ENCODE results near the gene PFDN6. TPM values are rescaled to one million over a fixed set of nuclear protein-coding genes. Genes with fewer than 3 reads are reported as not detected.
A peak's percentile ranks its signal among the peaks of the same experiment; 100 is the strongest.
"Not testable (repeated sequence)": the region's sequence is repeated elsewhere in the genome, so short reads cannot be mapped to it uniquely, and the experiment has no call there.

The PFDN6 gene
- total RNA-seq, 4 donors from 2014 or later = 40.6 to 55.5 (median 50.6) TPM

DNA sequence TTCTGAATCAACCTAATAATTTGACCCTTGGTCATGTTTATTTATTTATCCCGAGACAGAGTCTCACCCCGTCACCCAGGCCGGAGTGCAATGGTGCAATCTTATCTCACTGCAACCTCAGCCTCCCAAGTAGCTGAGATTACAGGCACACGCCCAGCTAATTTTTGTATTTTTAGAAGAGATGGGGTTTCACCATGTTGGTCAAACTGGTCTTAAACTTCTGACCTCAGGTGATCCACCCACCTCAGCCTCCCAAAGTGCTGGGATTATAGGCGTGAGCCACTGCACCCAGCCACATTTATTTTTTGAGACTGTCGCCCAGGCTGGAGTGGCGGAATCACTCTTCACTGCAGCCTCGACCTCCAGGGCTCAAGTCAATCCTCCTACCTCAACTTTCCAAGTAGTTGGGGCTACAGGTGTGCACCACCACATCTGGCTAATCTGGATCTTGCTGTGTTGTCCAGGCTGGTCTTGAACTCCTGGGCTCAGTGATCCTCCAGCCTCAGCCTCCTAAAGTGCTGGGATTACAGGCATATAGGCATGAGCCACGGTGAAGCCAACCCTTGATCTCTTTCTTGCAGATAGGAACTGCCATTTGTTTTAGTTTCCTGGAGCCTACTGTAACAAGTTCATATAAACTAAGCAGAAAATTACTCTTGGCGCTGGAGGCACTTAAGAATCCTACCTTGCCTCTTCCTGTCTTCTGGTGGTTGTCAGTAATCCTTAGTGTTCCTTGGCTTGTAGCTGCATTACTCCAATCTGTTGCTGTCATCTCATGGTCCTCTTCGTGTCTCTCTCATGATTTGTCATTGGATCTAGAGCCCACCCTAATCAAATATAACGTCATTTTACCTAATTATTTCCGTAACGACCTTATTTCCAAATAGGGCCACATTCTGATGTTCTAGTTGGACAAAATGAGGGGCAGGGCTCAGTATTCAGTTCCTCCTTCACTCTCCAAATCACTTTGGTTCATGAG is 15.2 kb upstream of the PFDN6 start:
- Histone ChIP-seq H3K4me3 (no peak overlapping the region), H3K4me1 (peaks cover 5 to 87% (median 39%) of the 10 kb centered on the region in 3 donors), H3K36me3 (peaks cover 0 to 43% of the 10 kb centered on the region in 2 donors), H3K27ac (no peak overlapping the region), H3K9me3 (no peaks in the 10 kb centered on the region), H3K27me3 (no peaks in the 10 kb centered on the region)
- WGBS, 2 donors (ENCODE audit: low coverage in 1 of 2) = 53 to 54% methylated on average over 11 to 12 of the region's 14 CpGs
- TF ChIP-seq EP300 (IDR thresholded peaks at IDR 0.05) (no peak), POLR2AphosphoS5 (IDR thresholded peaks at IDR 0.05) (no peak), POLR2A (IDR thresholded peaks at IDR 0.05) (no peak), CTCF (IDR thresholded peaks at IDR 0.05) (no peak)
- ATAC-seq = no peak

DNA sequence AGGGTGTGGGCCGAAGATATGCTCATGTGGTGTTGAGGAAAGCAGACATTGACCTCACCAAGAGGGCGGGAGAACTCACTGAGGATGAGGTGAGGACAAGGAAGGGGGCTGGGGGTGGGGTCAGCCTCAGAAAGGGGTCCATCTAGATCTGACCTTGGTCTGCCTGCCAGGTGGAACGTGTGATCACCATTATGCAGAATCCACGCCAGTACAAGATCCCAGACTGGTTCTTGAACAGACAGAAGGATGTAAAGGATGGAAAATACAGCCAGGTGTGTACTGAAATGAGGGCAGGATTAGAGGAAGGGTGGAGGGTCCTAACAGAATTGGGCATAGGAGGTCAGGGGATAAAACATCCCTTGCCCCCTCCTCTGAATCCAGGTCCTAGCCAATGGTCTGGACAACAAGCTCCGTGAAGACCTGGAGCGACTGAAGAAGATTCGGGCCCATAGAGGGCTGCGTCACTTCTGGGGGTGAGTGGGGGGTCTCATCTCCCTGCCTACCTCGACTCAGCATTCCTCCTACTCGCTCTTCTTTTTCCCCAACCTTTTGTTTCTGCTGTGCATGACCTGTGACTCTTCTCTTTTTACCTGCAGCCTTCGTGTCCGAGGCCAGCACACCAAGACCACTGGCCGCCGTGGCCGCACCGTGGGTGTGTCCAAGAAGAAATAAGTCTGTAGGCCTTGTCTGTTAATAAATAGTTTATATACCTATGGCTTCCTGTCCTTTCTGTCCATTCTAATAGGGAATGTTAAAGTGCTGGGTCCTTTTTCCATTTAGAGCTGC is 13.4 kb upstream of the PFDN6 start:
- Histone ChIP-seq H3K4me3 (peak overlapping the region in 1 of 2 donors; percentile 81), H3K4me1 (peaks cover 5 to 80% (median 39%) of the 10 kb centered on the region in 3 donors), H3K36me3 (peaks cover 0 to 60% of the 10 kb centered on the region in 2 donors), H3K27ac (peak overlapping the region; percentile 73 to 96 (median 91))
- ATAC-seq, H3K27me3 ChIP-seq, H3K9me3 ChIP-seq: not testable (repeated sequence)
- 68 to 74% methylated on average over 12 to 16 of the region's 16 CpGs for WGBS, 2 donors (ENCODE audit: low coverage in 1 of 2)

GRCh38 chr6:33276581-33276863 is 12.9 kb upstream of the PFDN6 start:
- Histone ChIP-seq H3K27me3 (no peaks in the 10 kb centered on the region), H3K9me3 (no peaks in the 10 kb centered on the region), H3K4me1 (peaks cover 5 to 77% (median 39%) of the 10 kb centered on the region in 3 donors), H3K27ac (peak overlapping the region; percentile 73 to 96 (median 91)), H3K4me3 (peak overlapping the region; percentile 56 to 81), H3K36me3 (peaks cover 0 to 65% of the 10 kb centered on the region in 2 donors)
- TF ChIP-seq CTCF (IDR thresholded peaks at IDR 0.05) (no peak), EP300 (IDR thresholded peaks at IDR 0.05) (no peak), POLR2AphosphoS5 (IDR thresholded peaks at IDR 0.05) (no peak), POLR2A (IDR thresholded peaks at IDR 0.05) (no peak)
- no peak for ATAC-seq

GRCh38 chr6:33276864-33277662 is 12.3 kb upstream of the PFDN6 start, which contains the start of gene B3GALT4:
B3GALT4 (plus strand) TSS chr6:33277123; CDS start chr6:33277420, 297 bp downstream.
- Histone ChIP-seq H3K9me3 (no peaks in the 10 kb centered on the region), H3K27ac (peak within 1 kb of the TSS; percentile 73 to 96 (median 91)), H3K4me3 (peak within 1 kb of the TSS; percentile 56 to 81), H3K4me1 (peaks cover 5 to 76% (median 39%) of the 10 kb centered on the region in 3 donors), H3K36me3 (peaks cover 0 to 71% of the 10 kb centered on the region in 2 donors), H3K27me3 (no peaks in the 10 kb centered on the region)
- TF ChIP-seq POLR2AphosphoS5 (IDR thresholded peaks at IDR 0.05) (peak; percentile 54), EP300 (IDR thresholded peaks at IDR 0.05) (no peak), POLR2A (IDR thresholded peaks at IDR 0.05) (peak; percentile 63 to 72), CTCF (IDR thresholded peaks at IDR 0.05) (peak in 3 of 4 experiments; percentile 52 to 75 (median 74))
- 0 to 2% methylated on average over 9 to 10 of the region's 80 CpGs for WGBS, 2 donors (ENCODE audit: low coverage in 1 of 2)
- peak; percentile 85 for ATAC-seq
